ENCODE measurements around the gene FAM171A1. TPM values are rescaled to one million over a fixed set of nuclear protein-coding genes. Genes with fewer than 3 reads are reported as not detected.

Gene FAM171A1
- total and polyA plus RNA-seq, 2 experiments from 2014 or later, result 38.9 to 41.5 TPM

- Histone ChIP-seq H3K9me3 (ENCODE audit: low read depth) (no peaks in the 10 kb centered on the region), H3K4me3 (no peak overlapping the region), H3K36me3 (no peaks in the 10 kb centered on the region), H3K27ac (no peak overlapping the region), H3K4me1 (ENCODE audit: low read depth) (no peaks in the 10 kb centered on the region), H3K27me3 (no peaks in the 10 kb centered on the region)
- DNase-seq (ENCODE audit: low read depth in 1 of 2, low spot score in 1 of 2), result no peak
- TF ChIP-seq CTCF (IDR thresholded peaks at IDR 0.05; ENCODE audit: low read depth, low read length), result no peak
These were observed 187.2 kb downstream of the FAM171A1 start for GRCh38 chr10:15183689-15184481.

GRCh38 chr10:15182540-15183207, 188.4 kb downstream of the FAM171A1 start:
- H3K27ac ChIP-seq, result no peak overlapping the region
- H3K4me3 ChIP-seq, result no peak overlapping the region
- no peak for TF ChIP-seq CTCF (IDR thresholded peaks at IDR 0.05; ENCODE audit: low read depth, low read length)
- no peaks in the 10 kb centered on the region for H3K27me3 ChIP-seq
- H3K4me1 ChIP-seq (ENCODE audit: low read depth), result no peaks in the 10 kb centered on the region
- H3K9me3 ChIP-seq (ENCODE audit: low read depth), result no peaks in the 10 kb centered on the region
- H3K36me3 ChIP-seq, result no peaks in the 10 kb centered on the region
- DNase-seq (ENCODE audit: low read depth in 1 of 2, low spot score in 1 of 2), result peak in 1 of 2 donors; percentile 82

GRCh38 chr10:15181576-15182156, 189.4 kb downstream of the FAM171A1 start:
- Histone ChIP-seq H3K4me1 (ENCODE audit: low read depth) (no peaks in the 10 kb centered on the region), H3K36me3 (no peaks in the 10 kb centered on the region), H3K9me3 (ENCODE audit: low read depth) (no peaks in the 10 kb centered on the region), H3K27ac (no peak overlapping the region), H3K4me3 (no peak overlapping the region), H3K27me3 (no peaks in the 10 kb centered on the region)
- DNase-seq (ENCODE audit: low read depth in 1 of 2, low spot score in 1 of 2), result no peak
- no peak for TF ChIP-seq CTCF (IDR thresholded peaks at IDR 0.05; ENCODE audit: low read depth, low read length)

- H3K4me1 ChIP-seq (ENCODE audit: low read depth), result no peaks in the 10 kb centered on the region
- no peaks in the 10 kb centered on the region for H3K36me3 ChIP-seq
- no peak for TF ChIP-seq CTCF (IDR thresholded peaks at IDR 0.05; ENCODE audit: low read depth, low read length)
- DNase-seq (ENCODE audit: low read depth in 1 of 2, low spot score in 1 of 2), result peak in 1 of 2 donors; percentile 88
- no peaks in the 10 kb centered on the region for H3K27me3 ChIP-seq
- no peak overlapping the region for H3K4me3 ChIP-seq
- no peaks in the 10 kb centered on the region for H3K9me3 ChIP-seq (ENCODE audit: low read depth)
- no peak overlapping the region for H3K27ac ChIP-seq
These were observed 190.4 kb downstream of the FAM171A1 start for GRCh38 chr10:15180736-15181135.

GRCh38 chr10:15176269-15176668, 194.8 kb downstream of the FAM171A1 start:
- Histone ChIP-seq H3K36me3 (no peaks in the 10 kb centered on the region), H3K27me3 (no peaks in the 10 kb centered on the region), H3K4me1 (ENCODE audit: low read depth) (no peaks in the 10 kb centered on the region), H3K4me3 (no peak overlapping the region), H3K9me3 (ENCODE audit: low read depth) (no peaks in the 10 kb centered on the region), H3K27ac (no peak overlapping the region)
- TF ChIP-seq CTCF (IDR thresholded peaks at IDR 0.05; ENCODE audit: low read depth, low read length), result no peak
- DNase-seq (ENCODE audit: low read depth in 1 of 2, low spot score in 1 of 2), result no peak
